Spleen (tissue), 11 donors: ENCODE data around the gene CTSD. TPM values are rescaled to one million over a fixed set of nuclear protein-coding genes. Genes with fewer than 3 reads are reported as not detected.
A peak's percentile ranks its signal among the peaks of the same experiment; 100 is the strongest.

Experiments
- DNase-seq: peaks from one replicate; pipeline ENCODE4 v3.0.0-alpha.2; 2020
- H3K27ac ChIP-seq, 8 donors: fragments of 200-600 bp; sonication (generic) in 7 of 8; 1 replicate in 4 of 8; 2 replicates in 4 of 8; pipeline versions ENCODE4 v1.5.0 to v1.8.0; 2016 to 2021; ENCODE audit warnings: inconsistent platforms in 4 of 8, mild to moderate bottlenecking in 4 of 8, moderate library complexity in 1 of 8
- H3K27me3 ChIP-seq, 7 donors: fragments of 200-600 bp; sonication (generic) in 6 of 7; replicated peaks in 1 of 7; 1 replicate in 4 of 7; 2 replicates in 3 of 7; pipeline versions ENCODE4 v1.5.0 to v1.8.0; 2016 to 2021; ENCODE audit warnings: inconsistent platforms in 3 of 7, mild to moderate bottlenecking in 1 of 7
- H3K36me3 ChIP-seq, 6 donors: fragments of 200-600 bp; sonication (generic) in 5 of 6; 1 replicate in 4 of 6; 2 replicates in 2 of 6; pipeline versions ENCODE4 v1.5.0 to v1.8.0; 2016 to 2021; ENCODE audit warnings: inconsistent platforms in 2 of 6
- H3K4me1 ChIP-seq, 6 donors: fragments of 200-600 bp; sonication (generic) in 5 of 6; 1 replicate in 3 of 6; 2 replicates in 3 of 6; pipeline versions ENCODE4 v1.5.0 to v1.8.0; 2016 to 2021; ENCODE audit warnings: inconsistent platforms in 3 of 6
- H3K4me3 ChIP-seq, 8 donors: fragments of 200-600 bp; sonication (generic) in 7 of 8; 1 replicate in 4 of 8; 2 replicates in 4 of 8; pipeline versions ENCODE4 v1.5.0 to v1.8.0; 2016 to 2021; ENCODE audit warnings: inconsistent platforms in 4 of 8, mild to moderate bottlenecking in 4 of 8, moderate library complexity in 2 of 8
- H3K9me3 ChIP-seq, 8 donors: fragments of 200-600 bp; sonication (generic) in 7 of 8; 1 replicate in 4 of 8; 2 replicates in 4 of 8; pipeline versions ENCODE4 v1.5.0 to v1.8.0; 2016 to 2021; ENCODE audit warnings: inconsistent platforms in 4 of 8
- CTCF ChIP-seq, 11 experiments: fragments of 200-600 bp in 7 of 11; fragments of 450-650 bp in 4 of 11; sonication (generic) in 4 of 11; IDR thresholded peaks in 8 of 11; conservative IDR thresholded peaks in 3 of 11; 1 replicate in 7 of 11; 2 replicates in 4 of 11; pipeline versions ENCODE4 v1.4.0 to v1.8.0; 2016 to 2021; ENCODE audit warnings: antibody characterized with exemption in 11 of 11, inconsistent platforms in 4 of 11, mild to moderate bottlenecking in 1 of 11
- POLR2A ChIP-seq, 3 donors: fragments of 450-650 bp; IDR thresholded peaks; one replicate each; pipeline ENCODE4 v1.5.1; 2017; ENCODE audit warnings: antibody characterized with exemption in 3 of 3, mild to moderate bottlenecking in 1 of 3
- POLR2AphosphoS5 ChIP-seq, 3 donors: sonication (generic); formaldehyde crosslinking; IDR thresholded peaks; one replicate each; pipeline ENCODE4 v1.5.1; 2017; ENCODE audit warnings: antibody characterized with exemption in 3 of 3
- WGBS, 5 donors: extraction: QIAGEN DNeasy Blood & Tissue Kit in 3 of 5; methylation state at CpG; one replicate each; pipeline versions ENCODE4 v1.1.5 to v1.1.7; 2013 to 2018; 5-methylcytosine and 5-hydroxymethylcytosine counted together
- intact Hi-C: fragments of 100-400 bp; cut with DNase I; formaldehyde crosslinking; loops from one replicate; pipeline ENCODE4 v1.15.0; 2023; ENCODE audit warnings: low total_unique reads
- polyA plus RNA-seq, 3 donors: library from polyadenylated mRNA; stranded (reverse); fragments of 200-250 nt; gene quantifications; one replicate each; pipeline ENCODE4 v1.2.1, GENCODE V29; 2013
- total RNA-seq, 7 donors: library from RNA; depleted of rRNA in 3 of 7; stranded (reverse); fragments of >200 nt in 3 of 7; fragmentation: NEBNext Ultra II Directional in 4 of 7; extraction: Animal tissue kit (Norgen Biotek cat#: 25700) in 4 of 7; gene quantifications; one replicate each; pipeline versions ENCODE4 v1.1.0 to v1.2.1, GENCODE V29; 2016 to 2021
- donor health status: healthy with polysubstance abuse.
- donor health status: DM: no; HTN: no; CAD: no; lungs with moderate emphysema.
- donor health status: DM: no; HTN: no; CAD: no.
- donor health status: Bipolar disorder and iron deficiency.
- donor health status: healthy.
- donor health status: DM: no; HTN: no; CAD: no.
- donor health status: DM: yes; HTN: yes; CAD: no.

Gene CTSD
- total and polyA plus RNA-seq, 10 donors, result 289 to 1,234 (median 736) TPM

- Histone ChIP-seq H3K9me3 (no peaks in the 10 kb centered on the region), H3K27ac (peak overlapping the region in 1 of 8 donors; percentile 2), H3K27me3 (peaks cover 0 to 1% (median 0%) of the 10 kb centered on the region in 7 donors), H3K4me3 (no peak overlapping the region), H3K4me1 (peaks cover 3 to 49% (median 25%) of the 10 kb centered on the region in 6 donors), H3K36me3 (no peaks in the 10 kb centered on the region)
- intact Hi-C loops, result no loop called here
- WGBS, 5 donors, result 60 to 70% (median 68%) methylated on average over 5 to 7 of the region's 7 CpGs
- no peak for TF ChIP-seq CTCF (IDR thresholded peaks at IDR 0.05 in 8 of 11, conservative IDR thresholded peaks at IDR 0.05 in 3 of 11)
- DNase-seq, result no peak
Measured at GRCh38 chr11:1768141-1768469, 4.4 kb upstream of the CTSD start.

- TF ChIP-seq CTCF (IDR thresholded peaks at IDR 0.05 in 8 of 11, conservative IDR thresholded peaks at IDR 0.05 in 3 of 11), result no peak
- TF ChIP-seq POLR2AphosphoS5 (IDR thresholded peaks at IDR 0.05), result no peak
- no peak for TF ChIP-seq POLR2A (IDR thresholded peaks at IDR 0.05)
- WGBS, 5 donors, result 79 to 93% (median 91%) methylated on average over 15 to 19 of the region's 19 CpGs
- H3K9me3 ChIP-seq, result no peaks in the 10 kb centered on the region
- intact Hi-C loops, result no loop called here
- peak; percentile 69 for DNase-seq
- H3K4me3 ChIP-seq, result no peak overlapping the region
- H3K4me1 ChIP-seq, result peaks cover 8 to 49% (median 27%) of the 10 kb centered on the region in 6 donors
- no peaks in the 10 kb centered on the region for H3K27me3 ChIP-seq
- H3K36me3 ChIP-seq, result no peaks in the 10 kb centered on the region
- H3K27ac ChIP-seq, result no peak overlapping the region
Measured at GRCh38 chr11:1767399-1768140, 3.8 kb upstream of the CTSD start.

DNA sequence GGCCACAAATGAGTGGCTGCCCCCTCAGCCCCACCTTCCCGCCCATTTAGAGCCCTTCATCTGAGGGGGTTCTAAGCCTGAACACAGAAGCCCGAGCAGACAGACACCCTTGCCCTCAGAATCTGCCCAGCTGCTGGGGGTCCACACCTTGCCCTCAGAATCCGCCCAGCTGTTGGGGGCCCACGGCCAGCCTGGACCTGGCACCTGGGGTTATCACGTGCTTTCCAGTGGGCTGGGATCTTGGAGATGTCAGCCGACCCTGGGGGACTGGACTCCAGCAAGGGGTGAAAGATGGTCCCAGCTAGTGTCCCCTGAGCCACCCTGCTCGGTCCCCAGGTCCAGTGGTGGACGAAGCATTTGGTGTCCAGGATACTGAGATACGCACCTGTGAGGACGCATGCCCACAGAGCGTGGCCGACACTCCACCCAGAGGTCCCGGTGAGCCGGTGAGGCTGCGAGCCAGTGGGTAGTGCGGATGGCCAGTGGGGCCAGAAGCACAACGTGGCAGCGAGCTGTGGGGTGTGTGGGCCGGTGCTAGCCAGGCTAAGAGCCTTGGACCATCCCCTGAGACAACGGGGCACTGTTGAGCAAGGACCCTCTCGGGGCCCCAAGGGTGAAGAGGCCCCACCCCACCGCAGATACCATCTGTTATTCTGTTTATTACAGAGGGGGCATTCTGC, 3.1 kb upstream of the CTSD start:
- no peak for TF ChIP-seq POLR2A (IDR thresholded peaks at IDR 0.05)
- TF ChIP-seq POLR2AphosphoS5 (IDR thresholded peaks at IDR 0.05), result no peak
- TF ChIP-seq CTCF (IDR thresholded peaks at IDR 0.05 in 8 of 11, conservative IDR thresholded peaks at IDR 0.05 in 3 of 11), result no peak
- Histone ChIP-seq H3K4me3 (no peak overlapping the region), H3K27ac (no peak overlapping the region), H3K27me3 (no peaks in the 10 kb centered on the region), H3K36me3 (peaks cover 0 to 3% (median 0%) of the 10 kb centered on the region in 6 donors), H3K4me1 (peaks cover 13 to 49% (median 27%) of the 10 kb centered on the region in 6 donors), H3K9me3 (no peaks in the 10 kb centered on the region)
- peak; percentile 74 for DNase-seq
- intact Hi-C loops, result no loop called here
- WGBS, 5 donors, result 86 to 97% (median 94%) methylated on average over 22 of the region's 22 CpGs
